HepG2 (cell line): ENCODE measurements around the gene MRPS2. TPM values are rescaled to one million over a fixed set of nuclear protein-coding genes. Genes with fewer than 3 reads are reported as not detected.

Experiments
- AKNA ChIP-seq: sonication (generic); formaldehyde crosslinking; IDR thresholded peaks from 2 replicates; pipeline ENCODE4 v1.4.0; 2020; ENCODE audit warnings: missing genetic modification reagents, borderline replicate concordance
- ARNTL ChIP-seq: sonication (generic); formaldehyde crosslinking; IDR thresholded peaks from 2 replicates; pipeline ENCODE4 v1.4.0; 2020; ENCODE audit warnings: mild to moderate bottlenecking, missing genetic modification reagents
- FOXP4 ChIP-seq: sonication (generic); formaldehyde crosslinking; IDR thresholded peaks from 2 replicates; pipeline ENCODE4 v1.4.0; 2020; ENCODE audit warnings: missing genetic modification reagents
- HINFP ChIP-seq: sonication (generic); formaldehyde crosslinking; IDR thresholded peaks from 2 replicates; pipeline ENCODE4 v1.4.0; 2020; ENCODE audit warnings: low read depth, mild to moderate bottlenecking, missing genetic modification reagents
- HMG20B ChIP-seq: conservative IDR thresholded peaks from 2 replicates; pipeline ENCODE4 v1.6.1; 2016; ENCODE audit warnings: missing genetic modification reagents, missing compliant biosample characterization
- MBD4 ChIP-seq: IDR thresholded peaks from 2 replicates; pipeline ENCODE4 v1.6.1; 2012; ENCODE audit warnings: low read length, inconsistent platforms, borderline replicate concordance
- MEIS2 ChIP-seq: sonication (generic); formaldehyde crosslinking; IDR thresholded peaks from 2 replicates; pipeline ENCODE4 v1.9.0; 2021; ENCODE audit warnings: mild to moderate bottlenecking, missing genetic modification reagents
- NFE2L2 ChIP-seq: fragments of 150-350 bp; IDR thresholded peaks from 2 replicates; pipeline ENCODE4 v1.6.1; 2014; ENCODE audit warnings: low read length
- PAX8 ChIP-seq: sonication (generic); formaldehyde crosslinking; IDR thresholded peaks from 2 replicates; pipeline ENCODE4 v1.8.0; 2022; ENCODE audit warnings: mild to moderate bottlenecking, missing genetic modification reagents, borderline replicate concordance
- PHF5A ChIP-seq: IDR thresholded peaks from one replicate; pipeline ENCODE4 v1.6.1; 2018; ENCODE audit warnings: low read depth, missing genetic modification reagents; ENCODE audit not compliant: unreplicated experiment
- SCMH1 ChIP-seq: sonication (generic); formaldehyde crosslinking; IDR thresholded peaks from 2 replicates; pipeline ENCODE4 v1.9.0; 2021; ENCODE audit warnings: missing genetic modification reagents, mild to moderate bottlenecking, borderline replicate concordance
- SIN3B ChIP-seq: fragments of 150-350 bp; IDR thresholded peaks from 2 replicates; pipeline ENCODE4 v1.6.1; 2014; ENCODE audit warnings: low read length
- SMAD1 ChIP-seq: sonication (generic); formaldehyde crosslinking; IDR thresholded peaks from 2 replicates; pipeline ENCODE4 v1.4.0; 2020; ENCODE audit warnings: missing genetic modification reagents, low read depth, mild to moderate bottlenecking, borderline replicate concordance
- THAP11 ChIP-seq: IDR thresholded peaks from 2 replicates; pipeline ENCODE4 v1.6.1; 2016; ENCODE audit warnings: missing biosample characterization, missing genetic modification reagents
- THAP8 ChIP-seq: sonication (generic); formaldehyde crosslinking; IDR thresholded peaks from 2 replicates; pipeline ENCODE4 v1.5.1; 2020; ENCODE audit warnings: missing genetic modification reagents, mild to moderate bottlenecking, borderline replicate concordance
- ZNF124 ChIP-seq: sonication (generic); formaldehyde crosslinking; IDR thresholded peaks from 2 replicates; pipeline ENCODE4 v1.4.0; 2020; ENCODE audit warnings: missing genetic modification reagents
- ZNF180 ChIP-seq: sonication (generic); formaldehyde crosslinking; IDR thresholded peaks from 2 replicates; pipeline ENCODE4 v1.4.0; 2020; ENCODE audit warnings: low read depth, missing genetic modification reagents, borderline replicate concordance
- ZNF616 ChIP-seq: sonication (generic); formaldehyde crosslinking; IDR thresholded peaks from 2 replicates; pipeline ENCODE4 v1.5.0; 2020; ENCODE audit warnings: low read depth, mild to moderate bottlenecking, missing genetic modification reagents
- ZNF672 ChIP-seq: sonication (generic); formaldehyde crosslinking; IDR thresholded peaks from 2 replicates; pipeline ENCODE4 v1.8.1; 2022; ENCODE audit warnings: missing genetic modification reagents
- ZNF740 ChIP-seq: sonication (generic); formaldehyde crosslinking; IDR thresholded peaks from 2 replicates; pipeline ENCODE4 v1.4.0; 2020; ENCODE audit warnings: missing genetic modification reagents
- ZSCAN22 ChIP-seq: sonication (generic); formaldehyde crosslinking; IDR thresholded peaks from 2 replicates; pipeline ENCODE4 v1.4.0; 2020; ENCODE audit warnings: mild to moderate bottlenecking, missing genetic modification reagents
- ZSCAN29 ChIP-seq: sonication (generic); formaldehyde crosslinking; conservative IDR thresholded peaks from 2 replicates; pipeline ENCODE4 v1.4.0; 2020; ENCODE audit warnings: mild to moderate bottlenecking, missing genetic modification reagents
- polyA plus RNA-seq, 8 experiments: library from polyadenylated mRNA; depleted of rRNA in 3 of 8; stranded (reverse) in 7 of 8; unstranded in 1 of 8; fragments of >200 nt; fragmentation: Illumina TruSeq in 4 of 8; extraction: Trizol in 4 of 8; gene quantifications; 2 replicates each; pipeline versions ENCODE4 v1.2.1 to v1.2.3, GENCODE V29; 2011 to 2016; ENCODE audit warnings: low read depth in 4 of 8, missing spikeins in 1 of 8, mixed read lengths in 1 of 8; ENCODE audit not compliant: insufficient read depth in 1 of 8
- total RNA-seq, 5 experiments: library from RNA; depleted of rRNA; stranded (reverse); fragments of >200 nt; fragmentation: Illumina TruSeq; extraction: Trizol; gene quantifications; 2 replicates each; pipeline ENCODE4 v1.2.3, GENCODE V29; 2016; ENCODE audit warnings: low read depth in 1 of 5

The MRPS2 gene
- total and polyA plus RNA-seq, 2 of the 13 experiments (the other 11 are each of a cell fraction or from before 2014, with no cell fraction given) = 44.4 to 86.7 TPM

- peak; percentile 68; the same call in 1 of the 2 replicates for TF ChIP-seq ARNTL (CRISPR knock-in tag)
- TF ChIP-seq ZNF672 (CRISPR knock-in tag) = no peak; the same call in 1 of the 2 replicates
- no peak for TF ChIP-seq PHF5A (CRISPR knock-in tag)
- no peak for TF ChIP-seq SIN3B
- TF ChIP-seq THAP11 (CRISPR knock-in tag) = 0 out of 2 replicates have a peak, but pooled peaks have one; percentile 10
- no peak for TF ChIP-seq HMG20B
- no peak for TF ChIP-seq ZNF180
- TF ChIP-seq NFE2L2 = no peak
- TF ChIP-seq ZNF124 (CRISPR knock-in tag) = no peak
- TF ChIP-seq AKNA (CRISPR knock-in tag) = no peak
- TF ChIP-seq MEIS2 (CRISPR knock-in tag) = no peak
- TF ChIP-seq ZSCAN22 (CRISPR knock-in tag) = no peak
- no peak for TF ChIP-seq ZNF616 (CRISPR knock-in tag)
- TF ChIP-seq SCMH1 (CRISPR knock-in tag) = no peak
- TF ChIP-seq ZSCAN29 (CRISPR knock-in tag) = 0 out of 2 replicates have a peak, but pooled peaks have one; percentile 34
- no peak for TF ChIP-seq ZNF740
- no peak for TF ChIP-seq PAX8 (CRISPR knock-in tag)
- peak; percentile 51; the same call in 1 of the 2 replicates for TF ChIP-seq FOXP4 (CRISPR knock-in tag)
- 0 out of 2 replicates have a peak, but pooled peaks have one; percentile 30 for TF ChIP-seq HINFP (CRISPR knock-in tag)
- TF ChIP-seq MBD4 = no peak
- no peak for TF ChIP-seq THAP8 (CRISPR knock-in tag)
- TF ChIP-seq SMAD1 (CRISPR knock-in tag) = no peak
These were observed 9.5 kb upstream of the MRPS2 start (continued) for GRCh38 chr9:135490980-135491464.
